Gastrocnemius medialis (tissue), 4 donors: ENCODE results near the gene TCERG1L.

Experiments used
- POLR2A ChIP-seq, 2 donors: fragments of 450-650 bp; IDR thresholded peaks; one replicate each; pipeline ENCODE4 v1.6.1; 2017; ENCODE audit warnings: antibody characterized with exemption in 2 of 2, mild to moderate bottlenecking in 2 of 2, moderate library complexity in 2 of 2
- TF ChIP-seq, protein P1 (sequence below), 5 experiments: fragments of 450-650 bp in 3 of 5; fragments of 200-600 bp in 2 of 5; sonication (generic) in 2 of 5; IDR thresholded peaks in 4 of 5; conservative IDR thresholded peaks in 1 of 5; 1 replicate in 4 of 5; 2 replicates in 1 of 5; pipeline ENCODE4 v1.5.1; 2016 to 2019; ENCODE audit warnings: antibody characterized with exemption in 5 of 5, mild to moderate bottlenecking in 3 of 5, moderate library complexity in 3 of 5

DNA sequence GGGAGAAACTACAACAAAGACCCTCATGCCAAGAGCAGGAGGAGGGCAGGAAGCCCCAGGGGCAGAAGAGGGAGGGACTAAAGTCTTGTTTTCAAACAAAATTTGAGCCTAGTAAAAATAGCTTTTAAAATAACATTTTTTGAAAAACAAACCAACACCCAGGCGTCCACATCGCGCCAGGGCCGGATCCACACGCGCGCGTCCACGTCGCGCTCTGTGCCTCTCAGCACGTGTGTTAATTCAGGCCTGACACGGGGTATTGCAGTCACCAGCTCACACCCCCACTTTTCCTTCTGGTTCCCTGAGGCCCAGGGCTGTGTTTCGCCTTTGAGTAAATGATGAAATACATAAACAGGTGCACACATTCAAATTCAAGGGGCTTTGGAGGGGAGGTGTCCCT is 196.2 kb downstream of the TCERG1L start:
- TF ChIP-seq POLR2A (IDR thresholded peaks at IDR 0.05), result no peak
- TF ChIP-seq, protein P1, sequence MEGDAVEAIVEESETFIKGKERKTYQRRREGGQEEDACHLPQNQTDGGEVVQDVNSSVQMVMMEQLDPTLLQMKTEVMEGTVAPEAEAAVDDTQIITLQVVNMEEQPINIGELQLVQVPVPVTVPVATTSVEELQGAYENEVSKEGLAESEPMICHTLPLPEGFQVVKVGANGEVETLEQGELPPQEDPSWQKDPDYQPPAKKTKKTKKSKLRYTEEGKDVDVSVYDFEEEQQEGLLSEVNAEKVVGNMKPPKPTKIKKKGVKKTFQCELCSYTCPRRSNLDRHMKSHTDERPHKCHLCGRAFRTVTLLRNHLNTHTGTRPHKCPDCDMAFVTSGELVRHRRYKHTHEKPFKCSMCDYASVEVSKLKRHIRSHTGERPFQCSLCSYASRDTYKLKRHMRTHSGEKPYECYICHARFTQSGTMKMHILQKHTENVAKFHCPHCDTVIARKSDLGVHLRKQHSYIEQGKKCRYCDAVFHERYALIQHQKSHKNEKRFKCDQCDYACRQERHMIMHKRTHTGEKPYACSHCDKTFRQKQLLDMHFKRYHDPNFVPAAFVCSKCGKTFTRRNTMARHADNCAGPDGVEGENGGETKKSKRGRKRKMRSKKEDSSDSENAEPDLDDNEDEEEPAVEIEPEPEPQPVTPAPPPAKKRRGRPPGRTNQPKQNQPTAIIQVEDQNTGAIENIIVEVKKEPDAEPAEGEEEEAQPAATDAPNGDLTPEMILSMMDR (IDR thresholded peaks at IDR 0.05 in 4 of 5, conservative IDR thresholded peaks at IDR 0.05 in 1 of 5), result no peak
